Epidermal melanocyte (primary cell): ENCODE measurements around the gene GBP6.
"Not testable (repeated sequence)": the region's sequence is repeated elsewhere in the genome, so short reads cannot be mapped to it uniquely, and the experiment has no call there.

Source experiments
- DNase-seq: peaks from one replicate; pipeline ENCODE4 v3.0.0; 2011; ENCODE audit warnings: low spot score; ENCODE audit not compliant: insufficient read length

Gene GBP6

DNA sequence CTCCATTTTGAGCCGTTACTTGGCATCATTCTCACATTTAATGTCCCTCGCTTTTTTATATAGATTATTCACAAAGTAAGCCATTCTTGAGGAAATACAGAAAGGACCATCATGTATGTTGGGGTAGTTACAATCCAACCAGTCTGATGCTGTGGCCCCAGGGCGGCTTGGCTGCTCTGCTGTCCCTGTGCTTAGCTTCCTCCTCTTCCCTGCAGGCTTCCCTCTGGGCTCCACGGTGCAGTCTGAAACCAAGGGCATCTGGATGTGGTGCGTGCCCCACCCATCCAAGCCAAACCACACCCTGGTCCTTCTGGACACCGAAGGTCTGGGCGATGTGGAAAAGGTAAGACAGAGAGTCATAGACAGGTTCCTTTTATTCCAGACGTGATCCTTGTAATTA, 5.5 kb downstream of the GBP6 start:
- no peak for DNase-seq

DNA sequence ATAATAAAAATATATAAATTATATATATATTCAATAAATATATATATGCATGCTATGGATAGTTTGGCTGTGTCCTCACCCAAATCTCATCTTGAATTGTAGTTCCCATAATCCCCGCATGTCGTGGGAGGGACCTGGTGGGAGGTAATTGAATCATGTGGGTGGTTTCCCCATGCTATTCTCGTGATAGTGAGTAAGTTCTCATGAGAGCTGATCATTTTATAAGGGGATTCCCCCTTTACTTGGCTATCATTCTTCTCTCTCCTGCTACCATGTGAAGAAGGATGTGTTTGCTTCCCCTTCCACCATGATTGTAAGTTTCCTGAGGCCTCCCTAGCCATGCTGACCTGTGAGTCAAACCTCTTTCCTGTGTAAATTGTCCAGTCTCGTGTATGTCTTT, 10.0 kb downstream of the GBP6 start:
- not testable (repeated sequence) for DNase-seq

GRCh38 chr1:89378001-89378400, 14.1 kb downstream of the GBP6 start:
- no peak for DNase-seq

GRCh38 chr1:89381618-89382017, 17.8 kb downstream of the GBP6 start:
- no peak for DNase-seq

DNA sequence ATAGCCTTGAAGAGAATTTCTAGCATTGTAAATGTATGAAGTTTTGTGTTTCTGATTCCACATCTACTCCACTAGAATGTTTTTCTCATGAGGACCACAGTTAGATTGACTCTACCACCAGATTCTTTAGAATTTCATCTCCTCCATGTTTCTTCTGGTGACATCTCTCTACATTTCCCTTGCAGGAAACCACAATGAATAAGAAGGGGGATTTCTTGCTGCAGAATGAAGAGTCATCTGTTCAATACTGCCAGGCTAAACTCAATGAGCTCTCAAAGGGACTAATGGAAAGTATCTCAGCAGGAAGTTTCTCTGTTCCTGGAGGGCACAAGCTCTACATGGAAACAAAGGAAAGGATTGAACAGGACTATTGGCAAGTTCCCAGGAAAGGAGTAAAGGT, 18.6 kb downstream of the GBP6 start:
- DNase-seq = no peak

DNA sequence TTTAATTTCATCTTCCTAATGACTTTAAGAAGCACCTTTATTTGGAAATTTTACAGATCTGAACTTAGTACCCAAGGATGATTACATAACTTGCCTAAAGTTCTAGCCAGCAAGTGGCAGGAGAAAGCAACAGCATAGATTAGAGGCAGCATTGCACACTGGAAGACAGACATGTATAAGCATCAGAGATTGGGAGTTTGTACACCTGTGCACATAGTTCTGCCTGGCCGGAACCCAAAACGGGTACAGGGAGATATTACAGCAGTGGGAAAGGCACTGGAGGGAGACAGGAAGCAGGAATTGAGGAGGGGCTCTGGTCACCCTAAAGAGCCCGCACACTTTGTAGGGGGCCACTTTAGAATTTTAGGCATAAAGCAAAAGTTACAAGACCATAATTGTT, 19.3 kb downstream of the GBP6 start:
- DNase-seq = no peak

DNA sequence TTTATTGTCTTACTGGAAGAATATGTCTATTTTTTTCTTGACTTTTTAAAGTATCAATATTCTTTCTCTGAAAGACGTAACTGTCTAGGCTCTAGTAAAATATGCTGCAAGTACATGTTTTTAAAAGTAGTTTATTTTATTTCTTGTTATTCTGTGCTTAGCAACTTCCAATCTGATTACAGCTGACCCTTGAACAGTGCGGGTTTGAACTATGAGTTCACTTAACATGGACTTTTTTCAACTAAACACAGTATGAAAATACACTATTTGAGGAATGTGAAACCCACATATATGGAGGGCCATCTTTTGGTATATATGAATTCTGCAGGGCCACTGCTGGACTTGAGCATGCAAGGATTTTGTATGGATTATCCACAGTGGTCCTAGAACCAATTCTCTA, 26.8 kb downstream of the GBP6 start:
- DNase-seq = no peak

- no peak for DNase-seq
Observed at GRCh38 chr1:89391686-89392085, 27.8 kb downstream of the GBP6 start.

DNA sequence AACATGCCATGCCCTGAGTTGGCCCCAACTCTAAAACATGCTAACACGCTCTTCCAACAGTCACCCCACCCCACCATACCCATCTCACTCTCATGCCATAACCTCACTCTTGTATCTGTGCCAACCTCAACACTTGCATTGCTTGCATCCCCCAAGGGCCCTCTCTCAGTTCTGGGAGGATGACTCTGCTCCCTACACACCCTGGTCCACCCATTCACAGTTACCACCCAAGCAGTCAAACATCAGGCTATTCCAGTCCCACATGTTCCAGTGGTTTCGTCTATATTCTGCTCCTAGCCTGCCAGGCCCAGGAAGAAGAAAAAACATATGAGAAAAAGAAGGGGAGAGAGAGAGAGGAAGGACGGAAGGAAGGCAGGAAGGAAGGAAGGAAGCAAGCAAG, 31.0 kb downstream of the GBP6 start:
- DNase-seq = no peak

- DNase-seq = no peak
Observed at GRCh38 chr1:89396902-89397301, 33.0 kb downstream of the GBP6 start.

GRCh38 chr1:89405275-89405929, 41.5 kb downstream of the GBP6 start:
- no peak for DNase-seq

- no peak for DNase-seq
Observed at GRCh38 chr1:89407360-89407759, 43.5 kb downstream of the GBP6 start.

- DNase-seq = not testable (repeated sequence)
Observed at GRCh38 chr1:89407768-89408167, 43.9 kb downstream of the GBP6 start.

DNA sequence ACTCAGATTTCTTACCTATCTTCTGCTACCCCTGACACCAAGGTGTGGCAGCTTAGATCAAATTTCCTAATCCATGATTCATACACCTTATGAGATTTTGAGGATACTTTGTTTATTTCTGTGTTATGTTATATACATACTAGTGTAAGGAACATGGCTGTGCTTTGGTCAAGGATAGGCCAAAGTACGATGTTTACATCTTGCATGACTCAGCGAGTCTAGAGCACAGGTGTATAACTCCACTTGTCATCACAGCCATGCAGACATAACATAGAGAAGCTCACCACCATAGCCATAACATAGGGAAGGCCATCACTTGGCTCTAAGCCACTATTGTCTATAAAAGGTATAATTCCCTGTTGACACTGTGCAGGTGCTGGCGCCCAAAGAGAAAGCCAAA, 61.2 kb downstream of the GBP6 start:
- DNase-seq = no peak

- DNase-seq = no peak
Observed at GRCh38 chr1:89429062-89429461, 65.2 kb downstream of the GBP6 start.

- DNase-seq = not testable (repeated sequence)
Observed at GRCh38 chr1:89429681-89430080, 65.8 kb downstream of the GBP6 start.

DNA sequence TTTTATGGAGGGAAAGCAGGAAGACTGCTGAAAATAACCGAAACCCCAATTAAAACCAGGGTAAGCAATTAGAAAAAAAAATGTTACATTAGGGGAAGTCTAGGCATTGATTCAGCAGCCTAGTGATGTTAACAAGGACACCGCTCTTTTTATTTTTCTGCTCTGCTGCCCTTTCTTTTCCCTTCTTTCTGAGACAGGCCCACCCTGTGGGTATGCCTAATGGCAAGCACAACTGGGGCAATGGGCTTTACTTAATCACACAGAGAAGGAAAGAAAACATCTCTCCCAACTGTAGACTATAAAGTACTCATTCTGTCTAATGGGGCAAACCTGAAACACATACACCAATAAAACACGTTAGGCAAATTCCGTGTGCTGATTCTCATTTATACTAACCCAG, 69.6 kb downstream of the GBP6 start:
- DNase-seq = no peak

- not testable (repeated sequence) for DNase-seq
Observed at GRCh38 chr1:89434058-89434780, 70.4 kb downstream of the GBP6 start.
